WTC11 (cell line): ENCODE measurements around the gene SP2. TPM values are rescaled to one million over a fixed set of nuclear protein-coding genes. Genes with fewer than 3 reads are reported as not detected.

Experiments used
- ATAC-seq: fragments of 200-7000 bp; cut with Tn5 transposase; 2 replicates; pipeline ENCODE4 v1.10.0; 2021; ENCODE audit warnings: mild to moderate bottlenecking, moderate library complexity
- CTCF ChIA-PET: fragments of 300-600 bp; sonication (Branson Sonifier 250); formaldehyde crosslinking; loops from one replicate; lab custom pipeline; 2021; ENCODE audit warnings: antibody characterized with exemption; lab: Charles Lee
- POLR2A ChIA-PET: fragments of 350-600 bp; sonication (Branson Sonifier 250); formaldehyde crosslinking; loops from one replicate; lab custom pipeline; 2021; ENCODE audit warnings: antibody characterized with exemption; lab: Charles Lee
- DNase-seq: peaks from one replicate; pipeline ENCODE4 v3.0.0; 2021; ENCODE audit warnings: low spot score
- H3K27ac Mint-ChIP-seq: 2 replicates; pipeline ENCODE4 v1.8.0; 2021; ENCODE audit warnings: mixed read lengths
- H3K27me3 Mint-ChIP-seq: 2 replicates; pipeline ENCODE4 v1.8.0; 2021; ENCODE audit warnings: low read depth, mild to moderate bottlenecking, moderate library complexity, mixed read lengths
- H3K36me3 Mint-ChIP-seq: 2 replicates; pipeline ENCODE4 v1.8.0; 2021; ENCODE audit warnings: mixed read lengths
- H3K4me1 Mint-ChIP-seq: 2 replicates; pipeline ENCODE4 v1.8.0; 2022; ENCODE audit warnings: mixed read lengths
- H3K4me3 Mint-ChIP-seq: 2 replicates; pipeline ENCODE4 v1.8.0; 2021; ENCODE audit warnings: mild to moderate bottlenecking, moderate library complexity, mixed read lengths
- H3K9me3 Mint-ChIP-seq: 2 replicates; pipeline ENCODE4 v1.8.0; 2021; ENCODE audit warnings: mixed read lengths
- ERG ChIP-seq: fragments of 250-450 bp; sonication (Bioruptor Pico); IDR thresholded peaks from 2 replicates; pipeline ENCODE4 v1.8.0; 2021; ENCODE audit warnings: mild to moderate bottlenecking
- FOXJ3 ChIP-seq: sonication (generic); formaldehyde crosslinking; IDR thresholded peaks from 2 replicates; pipeline ENCODE4 v1.9.0; 2021; ENCODE audit warnings: missing genetic modification reagents, mild to moderate bottlenecking, borderline replicate concordance
- IRF2 ChIP-seq: sonication (generic); formaldehyde crosslinking; IDR thresholded peaks from 2 replicates; pipeline ENCODE4 v1.8.0; 2022; ENCODE audit warnings: low read depth, missing genetic modification reagents, borderline replicate concordance
- JUN ChIP-seq: sonication (generic); formaldehyde crosslinking; IDR thresholded peaks from 2 replicates; pipeline ENCODE4 v1.8.0; 2023; ENCODE audit warnings: mild to moderate bottlenecking, missing genetic modification reagents
- KAT7 ChIP-seq: sonication (generic); formaldehyde crosslinking; IDR thresholded peaks from 2 replicates; pipeline ENCODE4 v1.8.1; 2023; ENCODE audit warnings: missing genetic modification reagents, mild to moderate bottlenecking, borderline replicate concordance
- MAX ChIP-seq: sonication (generic); formaldehyde crosslinking; IDR thresholded peaks from 2 replicates; pipeline ENCODE4 v1.8.0; 2022; ENCODE audit warnings: mild to moderate bottlenecking, missing genetic modification reagents
- MYBL2 ChIP-seq: sonication (generic); formaldehyde crosslinking; IDR thresholded peaks from 2 replicates; pipeline ENCODE4 v1.8.1; 2023; ENCODE audit warnings: mild to moderate bottlenecking, moderate library complexity, missing genetic modification reagents
- NFE2L1 ChIP-seq: sonication (generic); formaldehyde crosslinking; IDR thresholded peaks from 2 replicates; pipeline ENCODE4 v1.8.1; 2023; ENCODE audit warnings: missing genetic modification reagents
- NR3C1 ChIP-seq: sonication (generic); formaldehyde crosslinking; conservative IDR thresholded peaks from 2 replicates; pipeline ENCODE4 v1.8.1; 2023; ENCODE audit warnings: low read depth, mild to moderate bottlenecking, missing genetic modification reagents
- OVOL2 ChIP-seq: fragments of 250-450 bp; sonication (Bioruptor Pico); IDR thresholded peaks from 2 replicates; pipeline ENCODE4 v1.9.0; 2021; ENCODE audit warnings: mild to moderate bottlenecking, borderline replicate concordance
- PRRX2 ChIP-seq: fragments of 250-450 bp; sonication (Bioruptor Pico); IDR thresholded peaks from 2 replicates; pipeline ENCODE4 v1.8.0; 2021; ENCODE audit warnings: mild to moderate bottlenecking
- SOX15 ChIP-seq: fragments of 250-450 bp; sonication (Bioruptor Pico); IDR thresholded peaks from 2 replicates; pipeline ENCODE4 v1.9.0; 2021; ENCODE audit warnings: mild to moderate bottlenecking
- TEAD4 ChIP-seq: sonication (generic); formaldehyde crosslinking; IDR thresholded peaks from 2 replicates; pipeline ENCODE4 v1.8.0; 2022; ENCODE audit warnings: mild to moderate bottlenecking, missing genetic modification reagents
- USF1 ChIP-seq: sonication (generic); formaldehyde crosslinking; IDR thresholded peaks from 2 replicates; pipeline ENCODE4 v1.8.0; 2022; ENCODE audit warnings: mild to moderate bottlenecking, missing genetic modification reagents
- ZBTB21 ChIP-seq: sonication (generic); formaldehyde crosslinking; IDR thresholded peaks from 2 replicates; pipeline ENCODE4 v1.8.1; 2023; ENCODE audit warnings: mild to moderate bottlenecking, missing genetic modification reagents, borderline replicate concordance
- ZNF425 ChIP-seq: fragments of 250-450 bp; sonication (Bioruptor Pico); conservative IDR thresholded peaks from 2 replicates; pipeline ENCODE4 v1.9.0; 2021; ENCODE audit warnings: mild to moderate bottlenecking
- total RNA-seq: library from RNA; stranded (reverse); gene quantifications from 3 replicates; pipeline ENCODE4 v1.2.3, GENCODE V29; 2021
- TF ChIP-seq, protein P1 (sequence below): sonication (generic); formaldehyde crosslinking; IDR thresholded peaks from 2 replicates; pipeline ENCODE4 v1.8.1; 2023; ENCODE audit warnings: mild to moderate bottlenecking, missing genetic modification reagents, moderate library complexity
- TF ChIP-seq, protein P2 (sequence below): sonication (generic); formaldehyde crosslinking; IDR thresholded peaks from 2 replicates; pipeline ENCODE4 v1.8.1; 2022; ENCODE audit warnings: low read depth, missing genetic modification reagents, borderline replicate concordance
- TF ChIP-seq, protein P3 (sequence below): sonication (generic); formaldehyde crosslinking; IDR thresholded peaks from 2 replicates; pipeline ENCODE4 v1.8.1; 2023; ENCODE audit warnings: mild to moderate bottlenecking, missing genetic modification reagents, moderate library complexity
- TF ChIP-seq, protein P4 (sequence below): sonication (generic); formaldehyde crosslinking; IDR thresholded peaks from 2 replicates; pipeline ENCODE4 v1.8.1; 2022; ENCODE audit warnings: missing genetic modification reagents, borderline replicate concordance

The SP2 gene
- total RNA-seq, 1 experiment from 2014 or later, result 9.9 TPM

- DNase-seq (no peak), ATAC-seq (no peak)
- TF ChIP-seq, protein P1, sequence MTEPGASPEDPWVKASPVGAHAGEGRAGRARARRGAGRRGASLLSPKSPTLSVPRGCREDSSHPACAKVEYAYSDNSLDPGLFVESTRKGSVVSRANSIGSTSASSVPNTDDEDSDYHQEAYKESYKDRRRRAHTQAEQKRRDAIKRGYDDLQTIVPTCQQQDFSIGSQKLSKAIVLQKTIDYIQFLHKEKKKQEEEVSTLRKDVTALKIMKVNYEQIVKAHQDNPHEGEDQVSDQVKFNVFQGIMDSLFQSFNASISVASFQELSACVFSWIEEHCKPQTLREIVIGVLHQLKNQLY (CRISPR knock-in tag), result no peak
- TF ChIP-seq KAT7 (CRISPR knock-in tag) (no peak), USF1 (no peak), NR3C1 (CRISPR knock-in tag) (no peak), PRRX2 (CRISPR knock-in tag) (no peak), MAX (CRISPR knock-in tag) (no peak), MYBL2 (CRISPR knock-in tag) (no peak), ERG (CRISPR knock-in tag) (no peak), FOXJ3 (CRISPR knock-in tag) (no peak), ZBTB21 (CRISPR knock-in tag) (no peak), TEAD4 (CRISPR knock-in tag) (no peak), IRF2 (CRISPR knock-in tag) (no peak), OVOL2 (CRISPR knock-in tag) (no peak), NFE2L1 (no peak), SOX15 (CRISPR knock-in tag) (no peak)
- TF ChIP-seq, protein P2, sequence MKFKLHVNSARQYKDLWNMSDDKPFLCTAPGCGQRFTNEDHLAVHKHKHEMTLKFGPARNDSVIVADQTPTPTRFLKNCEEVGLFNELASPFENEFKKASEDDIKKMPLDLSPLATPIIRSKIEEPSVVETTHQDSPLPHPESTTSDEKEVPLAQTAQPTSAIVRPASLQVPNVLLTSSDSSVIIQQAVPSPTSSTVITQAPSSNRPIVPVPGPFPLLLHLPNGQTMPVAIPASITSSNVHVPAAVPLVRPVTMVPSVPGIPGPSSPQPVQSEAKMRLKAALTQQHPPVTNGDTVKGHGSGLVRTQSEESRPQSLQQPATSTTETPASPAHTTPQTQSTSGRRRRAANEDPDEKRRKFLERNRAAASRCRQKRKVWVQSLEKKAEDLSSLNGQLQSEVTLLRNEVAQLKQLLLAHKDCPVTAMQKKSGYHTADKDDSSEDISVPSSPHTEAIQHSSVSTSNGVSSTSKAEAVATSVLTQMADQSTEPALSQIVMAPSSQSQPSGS, result no peak
- TF ChIP-seq, protein P3, sequence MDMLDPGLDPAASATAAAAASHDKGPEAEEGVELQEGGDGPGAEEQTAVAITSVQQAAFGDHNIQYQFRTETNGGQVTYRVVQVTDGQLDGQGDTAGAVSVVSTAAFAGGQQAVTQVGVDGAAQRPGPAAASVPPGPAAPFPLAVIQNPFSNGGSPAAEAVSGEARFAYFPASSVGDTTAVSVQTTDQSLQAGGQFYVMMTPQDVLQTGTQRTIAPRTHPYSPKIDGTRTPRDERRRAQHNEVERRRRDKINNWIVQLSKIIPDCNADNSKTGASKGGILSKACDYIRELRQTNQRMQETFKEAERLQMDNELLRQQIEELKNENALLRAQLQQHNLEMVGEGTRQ, result no peak
- Mint-ChIP-seq H3K27ac (no peak overlapping the region), H3K36me3 (no peaks in the 10 kb centered on the region), H3K4me1 (peaks cover 49% of the 10 kb centered on the region), H3K4me3 (peak overlapping the region; percentile 78), H3K9me3 (no peaks in the 10 kb centered on the region), H3K27me3 (peaks cover 92% of the 10 kb centered on the region)
- POLR2A ChIA-PET, result interaction anchor here (0.8 to 2.3 kb wide), 5 partner anchors 20 to 118 kb away, joined by 3 to 12 read pairs (median 4); partner anchors contain the start of gene CDK5RAP3
- CTCF ChIA-PET, result interaction anchor here (0.8 to 19.3 kb wide), 8 partner anchors 8 to 118 kb away, joined by 3 to 1122 read pairs (median 7); partner anchors contain the start of genes CDK5RAP3, SCRN2 and SP2
These were observed 43.7 kb upstream of the SP2 start for GRCh38 chr17:47852113-47852949.

DNA sequence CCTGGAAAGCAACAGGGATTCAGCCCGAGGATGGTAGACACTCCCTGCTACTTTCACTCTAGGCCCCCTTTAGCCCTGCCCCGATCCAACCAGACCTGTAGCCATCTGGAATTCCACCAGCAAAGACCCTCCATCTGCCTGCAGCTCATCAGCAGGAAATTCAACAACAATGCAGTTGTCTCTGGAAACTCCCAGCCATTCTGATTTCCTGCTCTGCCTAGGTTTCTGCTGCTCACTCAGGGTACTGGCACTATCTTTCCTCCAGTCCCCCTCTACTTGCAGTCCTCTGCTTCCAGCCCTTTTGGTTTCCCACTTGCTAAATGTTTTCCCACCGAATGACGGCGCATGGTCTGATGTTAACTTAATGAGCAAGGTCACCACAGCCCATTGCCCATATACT, 42.4 kb upstream of the SP2 start:
- H3K27me3 Mint-ChIP-seq, result peaks cover 82% of the 10 kb centered on the region
- ATAC-seq (no peak), DNase-seq (no peak)
- H3K9me3 Mint-ChIP-seq, result no peaks in the 10 kb centered on the region
- no peaks in the 10 kb centered on the region for H3K36me3 Mint-ChIP-seq
- no peak overlapping the region for H3K27ac Mint-ChIP-seq
- peaks cover 57% of the 10 kb centered on the region for H3K4me1 Mint-ChIP-seq
- POLR2A ChIA-PET, result interaction anchor here (1.2 kb wide), 1 partner anchor 117 kb away, joined by 3 read pairs; the partner anchor contains the start of gene CDK5RAP3
- CTCF ChIA-PET, result interaction anchor here (0.8 to 19.3 kb wide), 5 partner anchors 9 to 75 kb away, joined by 3 to 1122 read pairs (median 4); partner anchors contain the start of genes SCRN2 and SP2
- H3K4me3 Mint-ChIP-seq, result no peak overlapping the region
- TF ChIP-seq, protein P4, sequence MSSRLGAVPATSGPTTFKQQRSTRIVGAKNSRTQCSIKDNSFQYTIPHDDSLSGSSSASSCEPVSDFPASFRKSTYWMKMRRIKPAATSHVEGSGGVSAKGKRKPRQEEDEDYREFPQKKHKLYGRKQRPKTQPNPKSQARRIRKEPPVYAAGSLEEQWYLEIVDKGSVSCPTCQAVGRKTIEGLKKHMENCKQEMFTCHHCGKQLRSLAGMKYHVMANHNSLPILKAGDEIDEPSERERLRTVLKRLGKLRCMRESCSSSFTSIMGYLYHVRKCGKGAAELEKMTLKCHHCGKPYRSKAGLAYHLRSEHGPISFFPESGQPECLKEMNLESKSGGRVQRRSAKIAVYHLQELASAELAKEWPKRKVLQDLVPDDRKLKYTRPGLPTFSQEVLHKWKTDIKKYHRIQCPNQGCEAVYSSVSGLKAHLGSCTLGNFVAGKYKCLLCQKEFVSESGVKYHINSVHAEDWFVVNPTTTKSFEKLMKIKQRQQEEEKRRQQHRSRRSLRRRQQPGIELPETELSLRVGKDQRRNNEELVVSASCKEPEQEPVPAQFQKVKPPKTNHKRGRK (CRISPR knock-in tag), result no peak
- no peak for TF ChIP-seq ZNF425 (CRISPR knock-in tag)
- TF ChIP-seq JUN (CRISPR knock-in tag), result no peak
- TF ChIP-seq, protein P1 (CRISPR knock-in tag), result no peak
- no peak for TF ChIP-seq TEAD4 (CRISPR knock-in tag)
